ENCODE data around the gene HK1. TPM values are rescaled to one million over a fixed set of nuclear protein-coding genes. Genes with fewer than 3 reads are reported as not detected.

Gene HK1
- total RNA-seq, 6 experiments from 2014 or later = 149 to 158 (median 155) TPM

GRCh38 chr10:69345402-69345801 is 67.1 kb downstream of the HK1 start:
- H3K27me3 Mint-ChIP-seq (ENCODE audit: insufficient read depth) = no peaks in the 10 kb centered on the region; the same call in 1 of the 2 replicates
- no peak overlapping the region for H3K4me3 Mint-ChIP-seq
- no peak for TF ChIP-seq CTCF (IDR thresholded peaks at IDR 0.05)
- H3K36me3 Mint-ChIP-seq (ENCODE audit: low read depth) = peaks cover 53% of the 10 kb centered on the region
- no peak for DNase-seq
- peaks cover 89% of the 10 kb centered on the region for H3K4me1 Mint-ChIP-seq (ENCODE audit: low read depth)
- no peak overlapping the region; the same call in 1 of the 2 replicates for H3K27ac Mint-ChIP-seq
- no peaks in the 10 kb centered on the region for H3K9me3 Mint-ChIP-seq

DNA sequence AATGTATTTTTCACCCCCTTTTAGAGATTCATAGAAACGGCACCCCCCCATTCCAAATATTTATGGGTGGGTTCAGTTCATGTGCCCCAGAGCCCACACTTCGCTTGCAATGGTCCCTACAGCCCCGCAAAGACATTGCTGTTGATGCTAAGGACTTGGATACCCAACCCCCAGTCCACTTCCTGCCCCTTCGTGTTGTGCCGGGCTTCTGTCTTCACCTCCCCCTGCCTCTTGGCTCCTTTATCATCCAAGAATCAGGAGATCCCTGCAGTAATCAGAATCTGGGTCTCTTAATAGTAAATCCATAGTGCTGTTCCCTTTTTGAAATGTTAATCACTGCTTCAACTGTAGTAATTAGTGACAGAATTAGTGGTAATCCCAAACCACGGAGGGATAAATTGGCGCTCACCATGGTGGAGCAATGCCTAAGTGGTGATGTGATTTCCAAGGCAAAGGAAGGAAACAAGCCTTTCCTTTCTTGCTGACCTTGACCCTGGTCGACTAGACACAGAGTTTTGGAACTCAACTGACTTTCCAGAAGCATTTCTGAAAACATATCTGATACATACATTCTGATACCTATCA is 67.7 kb downstream of the HK1 start:
- Mint-ChIP-seq H3K9me3 (no peaks in the 10 kb centered on the region), H3K27ac (peak overlapping the region; percentile 67), H3K27me3 (ENCODE audit: insufficient read depth) (no peaks in the 10 kb centered on the region; the same call in 1 of the 2 replicates), H3K4me3 (0 out of 2 replicates have a peak overlapping the region, but pooled peaks have one; percentile 7), H3K4me1 (ENCODE audit: low read depth) (peaks cover 84% of the 10 kb centered on the region), H3K36me3 (ENCODE audit: low read depth) (peaks cover 53% of the 10 kb centered on the region)
- no peak for DNase-seq
- no peak for TF ChIP-seq CTCF (IDR thresholded peaks at IDR 0.05)

- Mint-ChIP-seq H3K36me3 (ENCODE audit: low read depth) (peaks cover 53% of the 10 kb centered on the region), H3K9me3 (no peaks in the 10 kb centered on the region), H3K27me3 (ENCODE audit: insufficient read depth) (no peaks in the 10 kb centered on the region; the same call in 1 of the 2 replicates), H3K4me3 (no peak overlapping the region), H3K27ac (no peak overlapping the region), H3K4me1 (ENCODE audit: low read depth) (peaks cover 85% of the 10 kb centered on the region)
- no peak for DNase-seq
- no peak for TF ChIP-seq CTCF (IDR thresholded peaks at IDR 0.05)
These were observed 68.5 kb downstream of the HK1 start for GRCh38 chr10:69346776-69347175.

DNA sequence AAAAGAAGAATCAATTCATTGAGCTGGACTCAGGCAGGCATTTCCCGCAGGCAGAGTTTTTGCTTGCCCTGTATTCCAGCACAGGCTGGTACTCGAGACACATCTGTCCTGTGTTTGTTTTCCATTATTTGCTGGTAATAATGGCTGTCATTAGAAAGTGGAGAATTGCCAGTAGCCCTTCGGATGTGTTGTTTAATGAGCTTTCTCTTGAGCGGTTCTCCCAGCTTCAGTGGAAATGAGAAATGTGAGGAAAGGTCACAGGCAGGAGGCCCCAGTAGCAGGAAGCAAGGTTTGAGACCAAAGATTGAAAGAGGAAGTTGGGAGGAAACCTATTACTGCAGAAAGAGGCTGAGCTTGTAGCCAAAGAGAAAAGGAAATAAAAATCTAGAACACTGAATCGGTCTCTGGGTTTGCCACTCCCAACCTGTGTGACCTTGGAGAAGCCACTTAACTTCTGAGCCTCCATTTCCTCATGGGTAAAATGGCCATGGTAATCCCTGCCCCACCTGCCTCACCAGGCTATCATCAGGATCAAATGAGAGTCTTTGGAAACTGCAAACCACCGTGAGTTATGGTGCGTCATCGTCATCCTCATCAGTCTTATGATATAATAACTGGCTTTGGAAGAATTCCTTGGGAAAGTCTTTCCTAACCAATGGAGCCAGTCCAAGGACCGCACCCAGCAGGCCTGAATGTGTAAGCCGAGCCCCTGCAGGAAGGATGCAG is 70.7 kb downstream of the HK1 start:
- Mint-ChIP-seq H3K27me3 (ENCODE audit: insufficient read depth) (peaks cover 4% of the 10 kb centered on the region), H3K4me1 (ENCODE audit: low read depth) (peaks cover 90% of the 10 kb centered on the region), H3K4me3 (peak overlapping the region; percentile 69), H3K27ac (peak overlapping the region; percentile 98), H3K36me3 (ENCODE audit: low read depth) (peaks cover 42% of the 10 kb centered on the region), H3K9me3 (no peaks in the 10 kb centered on the region)
- peak; percentile 94 for DNase-seq
- no peak for TF ChIP-seq CTCF (IDR thresholded peaks at IDR 0.05)

- Mint-ChIP-seq H3K27me3 (ENCODE audit: insufficient read depth) (peaks cover 4% of the 10 kb centered on the region), H3K36me3 (ENCODE audit: low read depth) (peaks cover 44% of the 10 kb centered on the region), H3K4me3 (peak overlapping the region; percentile 69), H3K9me3 (no peaks in the 10 kb centered on the region), H3K4me1 (ENCODE audit: low read depth) (peaks cover 90% of the 10 kb centered on the region), H3K27ac (peak overlapping the region; percentile 98)
- no peak for TF ChIP-seq CTCF (IDR thresholded peaks at IDR 0.05)
- DNase-seq = no peak
These were observed 71.2 kb downstream of the HK1 start for GRCh38 chr10:69349542-69349888.

Data from HFFc6 (cell line).